GM12878 (cell line): Measurements from ENCODE around the gene TYRO3. TPM values are rescaled to one million over a fixed set of nuclear protein-coding genes. Genes with fewer than 3 reads are reported as not detected.
A peak's percentile ranks its signal among the peaks of the same experiment; 100 is the strongest.

Experiments used
- ATAC-seq: fragments of 200-7000 bp; cut with Tn5 transposase; 3 replicates; pipeline ENCODE4 v1.9.1; 2020; ENCODE audit warnings: mild to moderate bottlenecking, moderate library complexity
- BruUV-seq: library from RNA; stranded (reverse); fragments of 400-500 nt; replicated peaks from 2 replicates; lab custom pipeline; 2021; lab: Mats Ljungman, UMichigan
- CTCF ChIA-PET: fragments of 300-600 bp; sonication (Branson Sonifier 250); formaldehyde crosslinking; extraction: SDS; loops from one replicate; lab custom pipeline; 2021; ENCODE audit warnings: inconsistent platforms; lab: Yijun Ruan, JAX
- POLR2A ChIA-PET: fragments of 350-600 bp; formaldehyde crosslinking; extraction: SDS; loops from one replicate; lab custom pipeline; 2021; ENCODE audit warnings: inconsistent platforms; lab: Charles Lee
- RAD21 ChIA-PET: fragments of 300-600 bp; sonication (Branson Sonifier 250); formaldehyde crosslinking; loops from one replicate; lab custom pipeline; 2023; ENCODE audit warnings: antibody characterized with exemption; ENCODE audit not compliant: unreplicated experiment; lab: Charles Lee
- SMC1A ChIA-PET: fragments of 300-600 bp; sonication (Branson Sonifier 250); formaldehyde crosslinking; loops from one replicate; lab custom pipeline; 2023; ENCODE audit not compliant: unreplicated experiment, uncharacterized antibody; lab: Charles Lee
- DNase-seq: peaks from one replicate; pipeline ENCODE4 v3.0.0-alpha.2; 2011; ENCODE audit warnings: low read depth, low spot score
- FAIRE-seq: peaks from 3 replicates; lab custom pipeline; 2011; peaks lifted over from hg19 to GRCh38; lab: Jason Lieb, UNC
- H2AFZ ChIP-seq: 2 replicates; pipeline ENCODE4 v1.6.0; 2011; ENCODE audit warnings: low read depth, low read length, control low read depth; ENCODE audit not compliant: control insufficient read depth
- H3K27ac ChIP-seq: 2 replicates; pipeline ENCODE4 v1.5.1; 2011; ENCODE audit warnings: control low read depth; ENCODE audit not compliant: control insufficient read depth, insufficient read depth
- H3K27me3 ChIP-seq, 2 experiments: replicated peaks in 1 of 2; 2 replicates each; pipeline versions ENCODE4 v1.6.0 to v1.6.1; 2011; ENCODE audit warnings: low read length in 1 of 2; ENCODE audit not compliant: control insufficient read depth in 2 of 2, insufficient read depth in 2 of 2
- H3K36me3 ChIP-seq, 2 experiments: 2 replicates each; pipeline ENCODE4 v1.5.1; 2011; ENCODE audit warnings: low read length in 1 of 2; ENCODE audit not compliant: control insufficient read depth in 2 of 2, insufficient read depth in 2 of 2
- H3K4me1 ChIP-seq: 2 replicates; pipeline ENCODE4 v1.6.1; 2011; ENCODE audit warnings: mild to moderate bottlenecking, low read length, moderate library complexity, mixed read lengths; ENCODE audit not compliant: control insufficient read depth, insufficient read depth
- H3K4me2 ChIP-seq: 2 replicates; pipeline ENCODE4 v1.6.0; 2011; ENCODE audit warnings: control low read depth; ENCODE audit not compliant: control insufficient read depth, insufficient read depth
- H3K4me3 ChIP-seq: fragments of 200-600 bp; sonication (generic); 2 replicates; pipeline ENCODE4 v1.5.1; 2016
- H3K79me2 ChIP-seq: 2 replicates; pipeline ENCODE4 v1.6.0; 2011; ENCODE audit warnings: low read length; ENCODE audit not compliant: control insufficient read depth, insufficient read depth
- H3K9ac ChIP-seq: 2 replicates; pipeline ENCODE4 v1.8.0; 2011; ENCODE audit warnings: low read length, control low read depth, mixed read lengths; ENCODE audit not compliant: control insufficient read depth, insufficient read depth
- H3K9me3 ChIP-seq: replicated peaks from 3 replicates; pipeline ENCODE4 v1.5.1; 2011; ENCODE audit warnings: mild to moderate bottlenecking, low read length; ENCODE audit not compliant: control insufficient read depth, insufficient read depth
- H4K20me1 ChIP-seq: 2 replicates; pipeline ENCODE4 v1.6.0; 2011; ENCODE audit not compliant: control insufficient read depth, insufficient read depth
- EZH2 ChIP-seq: IDR thresholded peaks from 2 replicates; pipeline ENCODE4 v1.6.1; 2012; ENCODE audit warnings: low read depth, mild to moderate bottlenecking, control low read depth, inconsistent platforms, low read length, borderline replicate concordance; ENCODE audit not compliant: control insufficient read depth
- NFXL1 ChIP-seq: fragments of 450-650 bp; IDR thresholded peaks from 2 replicates; pipeline ENCODE4 v1.6.1; 2017; ENCODE audit warnings: antibody characterized with exemption, mild to moderate bottlenecking, borderline replicate concordance
- ZZZ3 ChIP-seq: IDR thresholded peaks from 2 replicates; pipeline ENCODE4 v1.6.1; 2011; ENCODE audit warnings: low read depth; ENCODE audit not compliant: control insufficient read depth, insufficient read length
- WGBS: methylation state at CpG from one replicate; pipeline ENCODE4 v1.1.6; 2016; ENCODE audit warnings: low lambda C conversion rate; ENCODE audit not compliant: insufficient replicate concordance, insufficient coverage; ENCODE audit errors: missing lambda C conversion rate; 5-methylcytosine and 5-hydroxymethylcytosine counted together
- in situ Hi-C: fragments of 300-500 bp; cut with MboI; formaldehyde crosslinking; loops from 9 replicates; pipeline ENCODE4 v1.14.3; 2018; ENCODE audit warnings: mixed read lengths
- intact Hi-C: fragments of 100-400 bp; cut with micrococcal nuclease; formaldehyde crosslinking; loops from one replicate; pipeline ENCODE4 v1.14.2; 2022; ENCODE audit not compliant: unreplicated experiment
- polyA plus RNA-seq, 11 experiments: library from polyadenylated mRNA; depleted of rRNA in 4 of 11; unstranded in 6 of 11; stranded (reverse) in 5 of 11; fragments of >200 nt; fragmentation: Nextera tagmentation in 4 of 11; fragmentation: Illumina TruSeq in 1 of 11; extraction: Ambion mirVana in 4 of 11; extraction: Trizol in 1 of 11; gene quantifications; 1 replicate in 1 of 11; 2 replicates in 10 of 11; pipeline versions ENCODE4 v1.2.1 to v1.2.3, GENCODE V29; 2011 to 2016; ENCODE audit warnings: inconsistent platforms in 2 of 11, missing spikeins in 2 of 11, low read depth in 1 of 11
- total RNA-seq, 4 experiments: library from RNA; depleted of rRNA in 3 of 4; stranded (reverse); fragments of >200 nt in 3 of 4; fragmentation: Illumina TruSeq in 1 of 4; extraction: Trizol in 1 of 4; gene quantifications; 2 replicates each; pipeline versions ENCODE4 v1.2.1 to v1.2.3, GENCODE V29; 2013 to 2021
- TF ChIP-seq, protein P1 (sequence below): IDR thresholded peaks from 2 replicates; pipeline ENCODE4 v1.6.1; 2012; ENCODE audit warnings: low read depth, low read length, improper control_type of control experiment

The TYRO3 gene
- total and polyA plus RNA-seq, 10 of the 15 experiments (the other 5 are each of a cell fraction or from before 2014, with no cell fraction given): 0.06 to 0.28 (median 0.13) TPM; not detected in 4

DNA sequence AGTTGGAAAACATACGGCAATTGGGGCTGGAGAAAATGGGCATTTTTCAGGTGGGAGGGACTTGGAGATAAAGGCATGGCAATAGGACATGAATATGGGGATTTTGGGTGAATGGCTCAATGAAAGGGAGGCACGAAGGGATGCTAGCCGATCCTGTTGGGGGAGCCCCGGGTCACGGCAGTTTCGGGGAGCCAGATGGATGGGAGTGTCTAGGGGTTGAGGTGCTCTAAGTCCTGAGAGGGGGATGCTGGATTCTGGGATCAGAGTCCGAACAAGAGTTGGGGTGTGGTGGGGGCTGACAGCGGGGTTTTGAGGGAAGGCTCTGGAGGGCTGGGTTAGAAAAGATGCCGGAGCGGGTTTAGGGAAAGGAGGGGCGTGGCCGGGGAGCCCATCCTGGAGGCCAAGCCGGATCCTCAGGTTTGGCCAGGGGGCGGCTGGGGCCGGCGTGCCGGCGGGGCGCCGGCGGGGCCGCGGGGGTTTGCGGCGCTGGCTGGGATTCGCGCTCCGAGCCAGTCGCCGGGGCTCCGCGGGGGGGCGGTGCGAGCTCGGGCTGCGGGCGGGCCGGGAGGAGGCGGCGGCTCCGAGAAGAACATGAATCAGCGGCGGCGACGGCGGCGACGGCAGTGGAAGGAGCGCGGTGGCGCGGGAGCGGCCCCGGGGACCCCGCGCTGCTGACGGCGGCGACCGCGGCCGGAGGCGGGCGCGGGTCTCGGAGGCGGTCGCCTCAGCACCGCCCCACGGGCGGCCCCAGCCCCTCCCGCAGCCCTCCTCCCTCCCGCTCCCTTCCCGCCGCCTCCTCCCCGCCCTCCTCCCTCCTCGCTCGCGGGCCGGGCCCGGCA lies at the start of gene TYRO3 (continued):
- TF ChIP-seq, protein P1, sequence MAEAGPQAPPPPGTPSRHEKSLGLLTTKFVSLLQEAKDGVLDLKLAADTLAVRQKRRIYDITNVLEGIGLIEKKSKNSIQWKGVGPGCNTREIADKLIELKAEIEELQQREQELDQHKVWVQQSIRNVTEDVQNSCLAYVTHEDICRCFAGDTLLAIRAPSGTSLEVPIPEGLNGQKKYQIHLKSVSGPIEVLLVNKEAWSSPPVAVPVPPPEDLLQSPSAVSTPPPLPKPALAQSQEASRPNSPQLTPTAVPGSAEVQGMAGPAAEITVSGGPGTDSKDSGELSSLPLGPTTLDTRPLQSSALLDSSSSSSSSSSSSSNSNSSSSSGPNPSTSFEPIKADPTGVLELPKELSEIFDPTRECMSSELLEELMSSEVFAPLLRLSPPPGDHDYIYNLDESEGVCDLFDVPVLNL: no peak
- TF ChIP-seq NFXL1: peak; percentile 90

DNA sequence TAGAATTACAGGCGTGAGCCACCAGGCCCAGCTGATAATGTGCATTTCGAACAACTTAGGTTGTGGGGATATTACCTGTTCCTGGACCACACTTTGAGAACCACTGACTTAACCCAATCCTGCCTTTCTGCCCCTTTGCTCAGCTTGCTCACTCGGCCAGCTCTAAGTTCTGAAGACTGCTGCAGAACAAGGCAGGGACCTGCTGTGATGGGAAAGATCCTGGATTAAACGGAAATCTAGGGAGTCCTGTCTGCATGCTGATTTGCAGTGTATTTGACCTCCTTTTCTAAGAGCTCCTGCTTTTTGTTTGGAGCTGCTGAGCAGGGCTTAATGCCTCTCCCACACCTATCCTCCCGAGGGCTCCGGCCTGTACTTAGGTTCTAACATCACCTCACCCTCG lies 48.3 kb upstream of the TYRO3 start:
- no peaks in the 10 kb centered on the region for H3K9me3 ChIP-seq
- CTCF ChIA-PET: no interaction called here
- RAD21 ChIA-PET: no interaction called here
- H3K27me3 ChIP-seq: peaks cover 5 to 20% of the 10 kb centered on the region in 2 experiments
- TF ChIP-seq ZZZ3 (no peak), EZH2 (0 out of 2 replicates have a peak, but pooled peaks have one; percentile 56)
- peaks cover 23% of the 10 kb centered on the region for H3K4me1 ChIP-seq
- no TSS peak for BruUV-seq
- no peaks in the 10 kb centered on the region for H4K20me1 ChIP-seq
- DNase-seq (no peak), ATAC-seq (no peak), FAIRE-seq (no peak)
- no peak overlapping the region for H3K27ac ChIP-seq
- POLR2A ChIA-PET: interaction anchor here (0.9 kb wide), 2 partner anchors 15 to 17 kb away, joined by 3 read pairs; partner anchors contain the start of gene ITPKA
- in situ Hi-C loops: no loop called here
- no peak overlapping the region for H2AFZ ChIP-seq
- no peak overlapping the region for H3K9ac ChIP-seq
- H3K36me3 ChIP-seq: no peaks in the 10 kb centered on the region
- intact Hi-C loops: no loop called here
- no peaks in the 10 kb centered on the region for H3K79me2 ChIP-seq
- H3K4me2 ChIP-seq: no peak overlapping the region
- 53% methylated on average over 7 of the region's 7 CpGs for WGBS
- SMC1A ChIA-PET: interaction anchor here (1.1 kb wide), 1 partner anchor 45 kb away, joined by 4 read pairs; no protein-coding TSS in a partner anchor
- no peak overlapping the region for H3K4me3 ChIP-seq
